CD4-positive, alpha-beta T cell treated with Interleukin-10 for 1 hour (primary cell): ENCODE measurements around the gene VARS1.
A peak's percentile ranks its signal among the peaks of the same experiment; 100 is the strongest.

Experiments used
- DNase-seq: peaks from one replicate; pipeline ENCODE4 v3.0.0-alpha.2; 2020

VARS1 gene

DNA sequence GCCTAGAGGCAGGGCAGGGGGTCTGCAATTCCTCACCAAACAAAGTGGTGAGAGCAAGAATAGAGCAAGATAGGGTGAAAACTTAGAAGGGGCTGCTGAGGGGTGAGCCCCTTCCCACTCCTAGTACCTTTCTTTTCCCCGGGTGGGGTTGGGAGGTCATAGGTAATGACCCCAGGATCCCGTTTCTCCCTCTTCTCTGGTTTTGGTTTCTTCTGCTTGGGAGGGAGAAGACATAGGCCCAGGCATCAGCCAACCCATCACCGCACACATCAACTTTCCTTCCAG, 3.5 kb downstream of the VARS1 start:
- DNase-seq, result no peak

DNA sequence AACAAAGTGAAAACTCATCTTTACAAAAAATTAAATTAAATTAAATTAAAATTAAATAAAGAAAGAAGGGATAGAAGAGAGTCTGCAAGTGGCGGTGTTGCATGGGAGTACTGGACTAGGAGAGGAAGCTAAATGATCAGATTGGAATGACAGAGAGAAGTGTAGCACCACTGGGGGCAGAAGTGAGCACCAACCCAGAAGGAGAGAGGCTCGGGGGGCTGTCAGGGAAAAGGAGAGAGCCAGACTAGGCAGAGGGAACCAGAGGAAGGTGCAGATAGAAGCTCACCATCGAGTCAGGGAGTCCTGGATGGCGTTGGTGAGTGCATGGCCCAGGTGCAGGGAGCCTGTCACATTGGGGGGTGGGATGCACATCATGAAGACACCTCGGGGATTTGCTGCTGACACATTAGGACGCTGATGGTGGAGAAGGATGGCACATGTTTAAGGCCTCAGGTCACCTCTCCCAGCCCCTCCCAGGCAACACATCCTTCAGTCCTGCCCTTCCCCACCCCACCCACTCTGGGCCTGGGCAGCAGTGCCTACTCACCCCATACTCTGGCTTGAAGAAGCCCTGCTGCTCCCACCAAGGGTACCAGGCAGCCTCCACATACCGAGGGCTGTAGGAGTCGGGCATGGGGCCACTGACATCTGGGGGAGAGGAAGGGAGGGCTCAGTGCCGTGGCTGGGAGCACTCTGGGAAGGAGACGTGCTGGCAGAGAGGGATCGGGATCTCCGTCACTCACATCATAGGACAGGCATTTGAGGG, 4.0 kb downstream of the VARS1 start:
- DNase-seq, result peak; percentile 50

DNA sequence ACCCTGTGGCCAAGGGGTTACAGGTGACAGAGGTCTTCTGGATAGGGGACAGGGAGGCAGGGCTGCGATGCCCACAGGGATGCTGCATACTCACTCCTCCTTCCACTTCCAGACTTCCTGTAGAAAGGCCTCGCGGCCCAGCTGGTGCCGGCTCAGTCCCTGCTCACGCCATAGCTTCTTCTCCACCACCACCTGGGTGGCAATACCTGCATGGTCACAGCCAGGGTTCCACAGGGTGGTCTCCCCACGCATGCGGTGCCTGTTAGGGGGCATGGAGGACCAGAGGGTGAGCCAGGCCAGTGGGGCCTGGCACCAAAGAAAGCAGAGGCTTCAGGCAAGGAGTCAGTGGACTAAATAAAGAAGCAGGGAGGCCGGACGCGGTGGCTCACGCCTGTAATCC, 10.1 kb downstream of the VARS1 start:
- DNase-seq, result no peak

DNA sequence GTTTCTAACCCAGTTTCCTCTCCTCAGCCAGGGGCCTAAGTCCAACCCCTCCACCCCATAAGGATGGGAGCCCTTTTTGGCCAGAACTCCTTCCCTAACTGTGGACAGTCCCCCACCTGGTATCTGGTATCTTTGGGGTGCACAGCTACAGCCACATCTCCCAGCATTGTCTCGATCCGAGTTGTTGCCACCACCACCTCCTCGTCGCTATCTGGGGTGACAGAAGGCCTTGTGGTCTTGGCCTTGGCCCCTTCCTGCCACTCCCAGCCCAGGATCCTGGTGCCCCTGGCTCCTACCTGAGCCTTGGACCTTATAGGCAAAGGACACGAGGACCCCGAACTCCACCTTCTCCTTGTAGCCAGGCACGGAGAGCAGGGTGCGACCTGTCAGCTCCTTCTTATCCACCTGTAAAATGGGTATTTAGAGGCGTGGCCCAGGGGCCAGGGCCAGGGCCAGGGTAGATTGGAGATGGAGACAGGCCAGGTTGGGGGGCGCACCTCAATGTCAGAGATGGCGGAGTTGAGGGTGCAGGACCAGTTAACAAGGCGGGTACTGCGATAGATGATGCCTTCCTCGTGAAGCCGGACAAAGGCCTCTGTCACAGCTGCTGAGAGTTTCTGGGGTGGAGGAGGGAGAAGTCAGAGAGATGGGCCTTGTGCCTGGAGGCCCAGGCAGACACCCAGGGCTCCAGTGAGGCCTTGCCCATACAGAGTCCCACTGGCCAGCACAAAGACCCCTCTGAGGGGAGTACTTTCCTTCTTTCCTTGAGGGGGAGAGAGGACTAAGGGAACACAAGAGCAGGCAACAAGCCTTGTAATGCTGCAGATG, 11.2 kb downstream of the VARS1 start:
- DNase-seq, result no peak

DNA sequence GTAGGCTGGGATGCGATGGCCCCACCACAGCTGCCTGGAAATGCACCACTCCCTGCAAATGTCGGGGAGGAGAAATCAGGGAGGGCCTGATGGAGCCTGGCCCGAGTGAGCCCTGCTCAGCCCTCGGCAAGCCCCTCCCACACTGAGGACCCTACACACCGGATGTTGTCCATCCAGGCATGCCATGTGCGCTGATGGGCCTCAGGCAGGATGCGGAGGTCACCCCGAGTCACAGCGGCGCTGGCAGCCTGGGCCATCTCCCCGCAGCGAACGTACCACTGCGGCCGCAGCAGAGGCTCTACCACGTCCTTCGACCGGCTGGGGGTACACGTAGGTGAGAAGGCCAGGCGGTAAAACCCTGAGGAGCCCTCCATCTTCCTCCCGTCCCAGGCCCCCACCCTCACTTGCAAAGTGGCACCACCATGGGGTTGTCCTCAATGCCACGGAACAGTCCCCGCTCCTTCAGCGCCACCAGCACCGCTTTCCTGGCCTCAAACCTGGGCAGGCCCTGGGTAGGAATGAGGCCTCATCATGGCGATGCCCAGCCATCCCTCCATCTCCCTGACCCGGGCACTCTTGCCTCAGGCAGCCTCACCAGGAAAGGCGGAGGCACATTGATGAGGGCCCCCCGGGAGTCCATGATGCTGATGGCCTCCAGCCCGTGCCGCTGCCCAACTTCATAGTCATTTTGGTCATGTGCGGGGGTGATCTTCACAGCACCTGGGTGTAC, 13.3 kb downstream of the VARS1 start:
- DNase-seq, result no peak

DNA sequence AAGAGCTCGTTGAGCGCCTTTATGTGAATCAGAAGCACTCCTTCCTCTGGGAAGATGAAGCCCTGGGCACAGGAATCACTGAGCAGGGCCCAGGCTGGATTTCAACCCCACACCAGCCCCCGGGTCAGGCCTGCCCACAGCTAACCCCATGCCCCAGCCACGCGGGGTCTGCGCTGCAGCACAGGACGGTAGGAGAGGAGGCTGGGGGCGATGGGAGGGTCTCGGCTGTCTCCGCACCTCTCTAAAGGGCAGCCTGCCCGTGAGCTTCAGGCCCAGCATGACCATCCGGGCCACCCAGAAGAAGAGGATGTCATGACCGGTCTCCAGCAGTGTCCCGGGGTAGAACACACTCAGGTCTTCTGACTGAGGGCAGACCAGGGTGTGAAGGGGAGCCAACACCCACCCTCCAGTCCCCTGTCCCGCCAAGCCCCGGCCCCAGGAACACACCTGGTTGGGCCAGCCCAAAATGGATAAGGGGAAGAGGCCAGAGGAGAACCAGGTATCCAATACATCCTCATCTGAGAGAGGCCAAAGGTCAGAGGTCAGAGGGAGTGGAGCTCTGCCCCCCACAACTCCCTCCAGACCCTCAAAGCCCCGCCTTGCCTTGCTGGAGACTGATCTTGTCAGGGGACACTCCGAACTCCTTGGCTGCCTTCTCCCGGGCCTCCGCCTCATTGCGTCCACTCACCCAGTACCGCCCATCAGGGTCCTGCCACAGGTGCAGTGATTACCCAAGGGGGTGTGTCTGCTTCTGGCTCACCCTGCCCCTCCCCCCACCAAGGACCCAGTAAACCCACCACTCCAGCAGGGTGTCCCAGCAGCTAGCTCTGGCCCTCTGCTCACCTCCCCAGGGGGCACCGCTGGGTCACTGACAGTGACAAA, 14.1 kb downstream of the VARS1 start:
- no peak for DNase-seq

DNA sequence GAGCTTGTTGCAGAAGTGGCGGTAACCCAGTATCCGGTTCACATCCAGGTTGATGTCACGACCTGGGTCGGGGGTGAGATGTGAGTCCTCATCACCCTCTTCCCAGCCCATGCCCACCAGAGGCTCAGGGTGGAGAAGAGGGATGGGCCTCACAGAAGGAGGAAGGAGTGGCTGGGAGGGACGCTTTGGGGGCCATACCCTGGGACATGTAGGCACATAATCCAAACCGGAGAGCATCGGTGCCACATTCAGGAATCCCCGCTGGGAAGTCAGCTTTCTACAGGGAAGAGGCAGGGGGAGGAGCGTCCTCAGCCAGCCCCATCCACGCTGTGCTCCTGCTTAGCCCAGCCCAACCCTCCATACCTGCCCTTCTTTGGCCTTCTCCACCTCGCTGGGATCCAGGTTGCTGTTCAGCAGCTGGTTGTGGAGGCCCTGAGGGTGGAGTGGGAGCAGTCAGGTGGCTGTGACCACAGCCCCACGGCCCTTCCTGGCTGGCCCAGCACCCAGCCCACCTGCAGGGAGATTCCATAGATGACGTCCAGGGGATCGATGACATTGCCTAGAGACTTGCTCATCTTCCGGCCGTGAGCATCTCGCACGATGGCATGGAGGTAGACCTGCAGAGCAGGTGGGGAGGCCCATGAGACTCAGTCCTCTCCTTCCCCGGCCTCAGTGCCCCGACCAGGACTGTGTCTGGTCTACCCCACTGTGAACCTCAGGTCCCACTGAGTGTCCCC, 14.9 kb downstream of the VARS1 start:
- DNase-seq, result no peak

DNA sequence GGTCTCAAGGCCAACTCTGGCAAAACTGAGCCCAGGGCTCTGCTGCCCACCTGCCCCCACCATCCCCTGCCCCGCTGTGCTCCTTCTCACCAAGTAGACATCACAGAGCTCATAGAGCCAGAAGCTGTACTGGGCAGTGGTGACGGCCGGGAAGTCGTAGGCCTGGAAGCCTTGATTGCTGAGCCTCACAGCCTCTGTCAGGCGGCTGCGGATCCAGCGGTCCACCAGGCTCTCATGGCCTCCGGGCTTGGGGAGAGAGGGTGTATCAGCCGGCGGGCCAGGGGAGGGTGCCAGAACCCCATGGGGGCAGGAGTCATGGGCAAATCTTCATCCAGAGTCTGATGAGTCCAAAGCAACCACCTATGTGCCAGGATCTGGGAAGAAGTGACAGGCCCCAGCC, 15.6 kb downstream of the VARS1 start:
- DNase-seq, result no peak

DNA sequence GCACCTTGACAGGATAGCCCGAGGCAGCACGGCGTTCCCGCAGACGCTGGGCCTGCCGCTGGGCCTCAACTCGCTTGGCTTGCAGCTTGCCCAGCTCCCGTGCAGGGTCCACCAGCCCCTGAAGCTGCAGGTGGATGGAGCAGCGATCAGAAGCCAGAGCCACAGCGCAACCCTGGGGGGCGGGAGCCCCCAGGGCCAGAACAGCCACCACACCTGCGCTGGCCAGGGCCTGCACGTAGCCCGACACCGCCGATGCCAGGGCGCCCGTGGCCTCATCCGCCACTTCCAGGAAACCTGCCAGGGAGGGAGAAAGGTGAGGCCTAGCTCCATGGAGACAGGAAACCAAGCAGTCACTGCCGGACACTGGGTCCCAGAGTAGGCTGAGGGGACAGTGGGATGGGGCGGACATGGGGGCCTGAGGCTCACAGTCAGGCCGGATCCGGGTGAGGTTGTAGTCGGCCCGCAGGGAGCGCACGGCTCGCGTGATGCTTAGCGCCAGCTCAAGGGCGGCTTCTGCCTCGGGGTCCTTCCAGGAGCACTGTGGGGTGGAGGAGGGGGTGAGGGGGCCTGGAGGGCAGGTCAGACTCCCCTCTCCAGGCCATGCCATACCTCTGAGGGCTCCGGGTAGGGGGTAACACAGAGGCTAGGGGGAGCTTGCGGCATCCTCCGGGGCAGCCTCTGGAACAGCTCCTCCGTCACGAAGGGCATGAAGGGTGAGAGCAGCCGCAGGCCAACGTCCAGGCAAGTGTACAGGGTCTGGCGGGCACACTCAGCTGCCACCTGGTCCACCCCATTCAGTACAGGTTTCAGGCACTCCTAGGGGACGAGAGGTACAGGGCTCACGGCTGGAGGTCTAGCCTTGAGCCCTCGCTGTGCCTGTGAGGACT, 16.3 kb downstream of the VARS1 start:
- no peak for DNase-seq

DNA sequence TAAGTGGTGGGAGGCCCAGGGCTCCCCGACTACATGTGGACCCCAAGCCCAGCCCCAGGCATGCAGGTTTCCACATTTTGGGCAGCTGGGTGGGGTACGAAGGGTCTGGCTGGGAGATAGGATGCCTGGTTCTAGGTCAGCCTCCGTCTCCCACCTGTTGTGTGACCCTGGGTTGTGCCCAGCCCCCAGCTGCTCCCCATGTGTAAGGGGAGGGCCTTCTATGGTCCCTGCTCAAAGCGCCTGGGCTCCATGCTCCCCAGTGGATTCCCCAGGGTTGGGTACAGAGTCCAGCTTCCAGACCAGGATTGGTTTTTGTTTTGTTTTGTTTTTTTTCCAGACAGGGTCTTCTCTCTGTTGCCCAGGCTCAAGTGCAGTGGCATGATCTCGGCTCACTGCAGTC, 17.4 kb downstream of the VARS1 start:
- no peak for DNase-seq

DNA sequence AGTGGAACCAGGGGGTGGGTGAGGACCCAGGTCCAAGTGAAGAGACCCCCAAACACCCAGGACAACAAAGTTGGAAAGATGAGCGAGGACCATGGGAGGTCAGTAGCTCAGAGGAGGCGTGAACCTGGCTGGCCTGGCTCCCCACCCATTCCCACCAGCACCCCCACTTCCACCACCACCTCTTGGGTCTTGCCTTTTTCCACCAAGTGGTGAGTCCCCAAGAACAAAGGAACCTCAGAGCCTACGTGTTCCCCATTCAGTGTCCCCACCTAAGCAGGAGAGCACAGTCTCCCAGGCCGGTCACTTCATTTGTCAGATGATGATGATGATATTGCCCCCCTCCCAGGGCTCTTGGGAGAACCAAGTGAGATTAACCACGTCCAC, 17.9 kb downstream of the VARS1 start:
- no peak for DNase-seq

DNA sequence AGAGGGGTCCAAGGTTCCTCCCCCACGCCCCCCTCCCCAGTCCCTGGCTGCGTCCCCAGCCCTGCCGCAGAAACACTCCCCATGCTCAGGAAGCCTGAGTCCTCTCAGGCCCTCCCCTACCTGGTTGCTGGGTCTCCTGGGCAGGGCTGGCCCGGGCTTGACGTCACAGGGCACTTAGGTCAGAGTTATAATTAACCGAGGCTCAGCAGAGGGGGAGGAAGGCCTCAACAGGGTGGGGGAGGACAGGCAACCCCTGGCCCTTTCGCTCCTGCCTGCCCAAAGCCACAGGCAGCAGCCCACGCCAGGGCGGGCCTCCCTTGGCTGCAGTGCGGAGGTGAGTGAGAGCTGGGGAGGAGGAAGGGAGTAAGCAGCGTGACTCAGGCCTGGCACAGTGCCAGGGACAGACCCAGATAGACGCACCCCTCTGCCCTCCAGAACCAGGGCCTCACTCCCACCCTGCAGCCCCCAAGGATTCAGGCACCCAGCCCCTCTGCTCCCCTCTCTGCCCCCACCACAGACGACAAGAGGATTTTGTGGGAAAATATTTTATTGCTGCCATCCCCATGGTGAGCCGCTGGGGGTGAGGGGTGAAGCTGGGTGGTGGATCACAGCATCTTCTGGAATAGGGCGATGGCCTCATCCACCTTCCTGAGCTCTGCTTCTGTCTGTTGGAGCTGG, 18.4 kb downstream of the VARS1 start, which contains the start of gene VWA7:
Gene VWA7, minus strand, starts transcription at position 340 of the 678 bp plus-strand sequence. CDS start 549 bp downstream, outside the sequence.
- DNase-seq, result peak; percentile 79

DNA sequence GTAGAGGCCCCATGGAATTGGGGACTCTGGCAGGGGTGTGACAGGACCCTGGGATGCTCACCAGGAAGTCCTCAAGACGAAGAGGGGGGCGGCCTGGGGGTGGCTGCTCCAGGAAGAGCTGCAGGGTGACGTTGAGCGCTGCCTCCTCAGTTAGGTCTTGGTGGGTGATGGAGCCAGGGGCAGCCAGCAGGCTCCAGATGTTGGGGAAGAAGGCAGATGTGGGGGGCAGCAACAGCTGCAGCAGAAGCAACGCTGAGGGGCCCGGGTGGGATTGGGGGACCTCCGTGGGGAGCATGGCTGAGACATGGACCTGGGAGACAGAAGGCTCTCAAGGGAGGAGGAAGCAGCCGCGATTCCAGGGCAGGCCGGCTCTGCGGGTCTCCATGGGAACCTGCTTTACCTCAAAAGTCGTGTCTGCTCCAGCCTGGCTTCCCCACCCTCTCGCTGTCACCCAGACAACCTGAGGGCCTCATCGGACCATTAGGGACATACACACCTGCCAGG, 19.0 kb downstream of the VARS1 start:
- DNase-seq, result no peak

DNA sequence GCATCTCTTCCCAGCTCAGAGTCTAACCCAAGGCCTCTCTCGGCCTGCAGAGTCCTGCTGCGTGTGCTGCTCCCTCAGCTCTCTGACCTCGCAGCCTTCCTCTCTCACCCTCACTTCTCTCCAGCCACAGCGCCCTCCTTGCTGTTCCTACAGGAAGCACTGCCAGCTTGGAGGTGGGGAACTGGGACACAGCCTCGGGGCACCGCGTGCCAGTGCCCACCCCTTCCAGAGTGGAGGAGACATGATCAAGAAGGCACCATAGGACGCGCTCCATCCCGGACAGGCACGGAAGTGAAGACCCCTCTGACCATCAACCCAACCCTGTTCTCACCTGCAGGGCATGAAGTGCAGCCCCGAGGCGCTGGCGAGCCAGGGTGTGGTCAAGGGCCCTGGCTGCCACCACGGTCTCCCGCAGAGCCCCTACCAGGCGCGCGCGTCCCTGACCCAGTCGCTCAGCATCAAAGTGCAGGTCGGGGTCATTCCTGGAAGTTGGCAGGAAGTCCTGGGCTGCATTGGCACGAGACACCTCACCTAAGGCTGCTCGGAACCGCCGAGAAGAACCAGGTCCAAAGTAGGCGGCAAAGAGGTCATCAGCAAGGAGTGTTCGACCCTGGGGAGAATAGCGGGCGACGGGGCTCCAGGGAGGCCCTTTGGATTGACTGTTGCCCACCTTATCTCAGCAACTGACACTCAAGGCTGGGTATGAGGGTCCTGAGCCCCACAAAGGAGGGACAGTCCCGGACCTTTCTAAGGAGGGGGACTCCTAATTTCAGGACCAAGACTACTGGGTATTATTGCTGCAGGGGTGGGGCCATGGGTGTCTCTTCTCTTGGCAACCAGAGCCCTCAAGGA, 19.7 kb downstream of the VARS1 start:
- no peak for DNase-seq

DNA sequence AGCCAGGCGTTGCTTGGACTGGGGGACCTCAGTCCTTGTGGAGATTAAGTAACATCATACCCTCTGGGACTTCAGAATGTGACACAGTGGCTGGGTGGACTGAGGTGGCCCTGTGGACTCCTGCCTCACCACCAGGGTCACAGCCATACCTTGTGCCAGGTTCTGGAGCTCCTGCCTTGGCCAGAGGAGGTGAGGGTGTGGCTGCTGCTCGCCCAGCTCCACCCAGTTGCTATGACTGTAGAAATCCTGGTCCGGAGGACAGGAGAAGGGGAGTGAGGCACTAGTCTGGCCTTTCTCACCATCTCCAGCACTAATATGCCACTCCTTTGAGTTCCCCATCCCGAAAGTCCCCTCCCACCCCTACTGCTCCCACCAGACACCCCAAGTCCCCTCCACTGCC, 20.4 kb downstream of the VARS1 start:
- DNase-seq, result no peak

DNA sequence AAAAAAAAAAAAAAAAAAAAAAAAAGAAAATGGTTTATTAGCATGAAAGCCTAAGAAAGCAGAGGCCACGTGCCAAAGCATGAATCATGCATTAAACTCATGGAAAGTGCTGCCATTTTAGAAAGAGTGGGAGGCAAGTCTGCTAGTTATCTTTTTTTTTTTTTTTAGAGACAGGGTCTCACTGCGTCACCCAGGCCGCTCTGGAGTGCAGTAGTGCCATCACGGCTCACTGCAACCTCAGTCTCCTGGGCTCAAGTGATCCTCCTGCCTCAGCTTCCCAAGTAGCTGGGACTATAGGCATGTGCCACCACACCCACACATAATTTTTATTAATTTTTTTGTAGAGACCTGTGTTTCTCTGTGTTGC, 23.6 kb downstream of the VARS1 start:
- DNase-seq, result no peak

DNA sequence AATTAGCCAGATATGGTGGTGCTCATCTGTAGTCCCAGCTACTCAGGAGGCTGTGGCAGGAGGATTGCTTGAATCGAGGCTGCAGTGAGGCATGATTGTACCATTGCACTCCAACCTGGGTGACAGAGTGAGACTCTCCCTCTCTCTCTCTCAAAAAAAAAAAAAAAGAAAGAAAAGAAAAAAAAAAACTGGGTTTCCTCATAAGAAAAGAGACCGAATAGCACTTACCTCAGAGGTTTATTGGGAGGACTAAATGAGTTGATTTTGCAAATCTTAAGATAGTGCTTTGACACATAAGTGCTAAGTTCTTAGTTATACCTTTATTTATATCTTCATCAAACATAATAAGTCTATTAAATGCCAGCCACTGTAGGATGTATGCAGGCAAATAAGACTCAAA, 24.7 kb downstream of the VARS1 start:
- DNase-seq, result no peak

DNA sequence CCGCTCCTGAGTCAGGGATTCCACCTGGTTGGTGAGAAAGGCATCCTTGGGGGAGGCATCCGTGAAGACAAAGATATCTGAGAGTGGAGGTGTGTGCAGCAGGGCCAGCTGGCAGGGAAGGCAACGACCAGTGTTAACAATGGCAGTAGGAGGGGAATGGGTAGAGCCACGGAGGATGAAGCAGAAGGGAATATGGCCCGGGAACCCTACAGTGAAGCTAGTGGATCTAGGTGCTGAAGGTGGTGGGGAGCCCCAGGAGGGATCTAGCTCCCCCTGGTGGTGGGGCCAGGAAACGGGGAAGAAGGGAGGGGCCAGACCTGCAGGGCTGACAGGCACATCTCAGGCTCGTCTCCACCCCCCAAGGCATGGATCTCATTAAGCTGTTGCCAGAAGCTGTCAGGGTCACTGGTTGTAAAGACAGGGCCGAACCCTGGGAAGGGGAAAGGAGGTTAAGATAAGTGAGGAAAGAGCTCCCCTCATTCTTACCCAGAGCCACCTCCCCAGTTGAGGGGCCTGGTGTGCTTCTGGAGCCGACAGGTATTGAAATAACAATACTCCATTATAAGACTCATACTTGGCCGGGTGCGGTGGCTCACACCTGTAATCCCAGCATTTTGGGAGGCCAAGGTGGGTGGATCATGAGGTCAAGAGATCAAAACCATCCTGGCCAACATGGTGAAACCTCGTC, 25.7 kb downstream of the VARS1 start:
- DNase-seq, result peak; percentile 87
